KOPT-K1 (cell line): ENCODE results near the gene TGFB2.

Experiments used
- H3K27ac ChIP-seq: fragments of 200-600 bp; sonication (generic); 2 replicates; pipeline ENCODE4 v1.5.1; 2016; ENCODE audit warnings: antibody characterized with exemption, mild to moderate bottlenecking, low read depth, low read length; ENCODE audit not compliant: poor library complexity, severe bottlenecking
- H3K36me3 ChIP-seq: fragments of 200-600 bp; sonication (generic); 2 replicates; pipeline ENCODE4 v1.5.1; 2017; ENCODE audit warnings: antibody characterized with exemption, mild to moderate bottlenecking, low read length, moderate library complexity; ENCODE audit not compliant: insufficient read depth
- H3K9me3 ChIP-seq: fragments of 200-600 bp; sonication (generic); 2 replicates; pipeline ENCODE4 v1.5.1; 2017; ENCODE audit warnings: antibody characterized with exemption, low read length, mild to moderate bottlenecking; ENCODE audit not compliant: insufficient read depth, poor library complexity, severe bottlenecking

The TGFB2 gene

GRCh38 chr1:218479436-218480115 lies 134.4 kb downstream of the TGFB2 start:
- Histone ChIP-seq H3K9me3 (no peaks in the 10 kb centered on the region), H3K27ac (no peak overlapping the region), H3K36me3 (no peaks in the 10 kb centered on the region)

GRCh38 chr1:218480137-218480536 lies 135.0 kb downstream of the TGFB2 start:
- H3K36me3 ChIP-seq, result no peaks in the 10 kb centered on the region
- H3K9me3 ChIP-seq, result no peaks in the 10 kb centered on the region
- H3K27ac ChIP-seq, result no peak overlapping the region

- no peaks in the 10 kb centered on the region for H3K9me3 ChIP-seq
- no peaks in the 10 kb centered on the region for H3K36me3 ChIP-seq
- H3K27ac ChIP-seq, result no peak overlapping the region
These were observed 135.5 kb downstream of the TGFB2 start for GRCh38 chr1:218480588-218481099.

DNA sequence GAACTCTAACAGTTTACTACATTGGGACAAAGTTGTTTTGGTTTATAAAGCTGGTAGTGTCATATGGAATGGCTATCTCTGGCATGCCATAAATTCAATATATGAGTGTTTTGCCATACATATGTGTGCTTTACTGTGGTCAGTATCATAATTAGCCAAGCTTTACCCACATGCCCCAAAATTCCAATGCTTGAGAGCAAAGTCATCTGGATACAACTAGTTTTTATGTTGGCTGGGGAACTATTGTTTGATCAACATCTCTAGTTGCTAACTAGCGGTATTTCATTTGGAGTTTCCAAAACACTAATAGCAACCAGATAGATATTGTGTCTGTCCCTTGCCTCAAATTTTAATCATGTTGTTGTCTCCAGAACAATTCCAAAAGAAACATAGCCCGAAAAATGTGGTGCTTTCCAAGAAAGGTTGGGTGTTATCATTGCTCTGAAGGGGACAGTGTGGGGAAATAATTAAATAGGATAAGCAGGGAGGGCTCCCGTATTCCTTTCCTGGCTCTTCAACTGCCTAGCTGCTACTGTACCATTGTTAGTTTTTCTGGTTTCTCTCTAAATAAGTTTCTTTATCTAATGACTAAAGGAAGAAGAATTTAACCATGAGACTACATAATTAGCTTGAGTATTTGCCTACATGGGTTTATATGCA lies 136.1 kb downstream of the TGFB2 start:
- H3K27ac ChIP-seq, result no peak overlapping the region
- no peaks in the 10 kb centered on the region for H3K9me3 ChIP-seq
- H3K36me3 ChIP-seq, result no peaks in the 10 kb centered on the region

GRCh38 chr1:218482683-218483082 lies 137.5 kb downstream of the TGFB2 start:
- no peak overlapping the region for H3K27ac ChIP-seq
- no peaks in the 10 kb centered on the region for H3K36me3 ChIP-seq
- no peaks in the 10 kb centered on the region for H3K9me3 ChIP-seq

DNA sequence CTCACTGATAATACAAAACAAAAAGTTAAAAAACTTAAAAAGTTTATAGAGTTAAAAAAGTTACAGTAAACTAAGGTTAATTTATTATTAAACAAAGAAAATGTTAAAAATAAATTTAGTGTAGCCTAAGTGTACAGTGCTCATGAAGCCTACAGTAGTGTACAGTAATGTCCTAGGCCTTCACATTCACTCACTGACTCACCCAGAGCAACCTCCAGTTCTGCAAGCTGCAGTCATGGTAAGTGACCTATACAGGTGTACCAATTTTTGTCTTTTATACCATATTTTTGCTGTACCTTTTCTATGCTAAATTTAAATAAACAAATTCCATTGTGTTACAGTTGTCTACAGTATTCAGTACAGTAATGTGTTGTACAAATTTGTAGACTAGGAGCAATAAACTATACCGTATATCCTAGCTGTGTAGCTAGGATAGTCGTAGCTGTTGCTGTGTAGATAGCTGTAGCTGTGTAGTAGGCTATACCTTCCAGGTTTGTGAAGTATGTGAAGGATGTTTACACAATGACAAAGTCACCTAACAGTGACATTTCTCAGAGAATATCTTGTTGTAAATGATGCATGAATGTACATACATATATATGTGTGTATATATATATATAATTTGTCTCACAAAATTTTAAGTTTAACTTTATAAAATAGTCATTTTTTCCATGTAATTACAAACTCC lies 140.2 kb downstream of the TGFB2 start:
- no peaks in the 10 kb centered on the region for H3K9me3 ChIP-seq
- H3K27ac ChIP-seq, result no peak overlapping the region
- no peaks in the 10 kb centered on the region for H3K36me3 ChIP-seq

- H3K9me3 ChIP-seq, result no peaks in the 10 kb centered on the region
- no peak overlapping the region for H3K27ac ChIP-seq
- no peaks in the 10 kb centered on the region for H3K36me3 ChIP-seq
These were observed 143.4 kb downstream of the TGFB2 start for GRCh38 chr1:218488531-218488930.

- H3K36me3 ChIP-seq, result no peaks in the 10 kb centered on the region
- no peaks in the 10 kb centered on the region for H3K9me3 ChIP-seq
- no peak overlapping the region for H3K27ac ChIP-seq
These were observed 143.8 kb downstream of the TGFB2 start for GRCh38 chr1:218488986-218489385.

DNA sequence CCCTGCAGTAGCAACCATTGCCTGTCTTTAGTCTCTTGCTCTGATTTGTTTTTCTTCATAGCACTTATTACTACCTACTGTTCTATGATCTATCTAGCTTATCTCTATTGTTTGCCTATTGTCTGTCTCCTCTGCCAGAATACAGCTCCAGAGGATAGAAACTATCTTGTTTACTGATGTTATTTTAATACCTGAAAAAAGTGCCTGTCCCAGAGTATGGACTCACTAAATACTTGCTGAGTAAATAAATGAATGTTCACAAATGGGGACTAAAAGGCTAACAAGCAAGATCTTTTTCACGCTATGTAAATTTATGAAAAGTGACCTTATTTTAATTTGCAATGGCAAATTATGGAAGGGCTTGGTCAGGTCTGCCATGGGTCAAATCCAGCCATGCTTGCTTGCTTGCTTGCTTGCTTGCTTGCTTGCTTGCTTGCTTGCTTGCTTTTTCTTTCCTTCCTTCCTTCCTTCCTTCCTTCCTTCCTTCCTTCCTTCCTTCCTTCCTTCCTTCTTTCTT lies 145.3 kb downstream of the TGFB2 start:
- Histone ChIP-seq H3K27ac (no peak overlapping the region), H3K36me3 (no peaks in the 10 kb centered on the region), H3K9me3 (no peaks in the 10 kb centered on the region)

DNA sequence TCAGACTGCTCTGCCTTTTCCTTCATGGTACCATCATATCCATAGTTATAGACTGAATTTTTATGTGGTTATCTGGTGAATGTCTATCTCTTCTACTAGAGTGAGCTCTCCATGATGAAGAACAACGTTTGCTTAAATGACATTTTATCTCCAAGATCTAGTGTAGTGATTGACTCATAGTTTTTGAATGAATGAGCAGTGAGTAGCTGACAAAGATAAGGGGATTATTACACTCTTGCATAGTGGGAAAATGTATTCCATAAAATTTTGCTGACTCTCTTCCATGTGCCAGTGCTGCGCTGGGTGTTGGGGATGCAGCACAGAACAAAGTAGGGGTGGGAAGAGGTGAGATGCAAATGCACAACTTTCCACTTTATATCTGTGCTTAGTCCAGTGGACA lies 147.7 kb downstream of the TGFB2 start:
- Histone ChIP-seq H3K9me3 (no peaks in the 10 kb centered on the region), H3K36me3 (no peaks in the 10 kb centered on the region), H3K27ac (no peak overlapping the region)

DNA sequence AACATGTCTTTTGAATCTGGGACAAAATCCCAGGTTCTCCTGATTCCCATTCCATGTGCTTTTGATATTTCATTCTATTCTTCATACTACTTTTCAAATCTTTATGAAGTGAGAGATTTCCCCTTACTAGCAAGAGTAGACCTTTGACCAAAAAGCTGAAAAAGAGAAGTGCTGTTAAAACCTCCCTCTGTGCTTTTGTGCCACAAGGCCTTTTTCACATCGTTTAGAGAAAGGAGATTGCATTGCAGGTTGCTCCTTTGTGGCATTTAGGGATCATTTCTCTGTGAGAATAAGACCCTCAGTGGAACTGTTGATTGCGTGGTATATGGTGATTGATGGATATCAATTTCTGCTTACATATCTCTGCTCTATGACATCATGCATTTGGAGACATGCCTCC lies 148.8 kb downstream of the TGFB2 start:
- H3K9me3 ChIP-seq, result no peaks in the 10 kb centered on the region
- no peaks in the 10 kb centered on the region for H3K36me3 ChIP-seq
- no peak overlapping the region for H3K27ac ChIP-seq
